ENCODE measurements around the gene GALNT13.

Gene GALNT13

GRCh38 chr2:154427453-154427852 lies 555.7 kb downstream of the GALNT13 start:
- H3K4me3 ChIP-seq (ENCODE audit: control insufficient read depth, low read depth, low read length) = no peak overlapping the region
- no peak for DNase-seq (ENCODE audit: low read depth)
- no peak for TF ChIP-seq CTCF (IDR thresholded peaks at IDR 0.05; ENCODE audit: control insufficient read depth, insufficient read depth, low read depth, low read length, missing control alignments)

GRCh38 chr2:154428022-154428421 lies 556.3 kb downstream of the GALNT13 start:
- no peak for TF ChIP-seq CTCF (IDR thresholded peaks at IDR 0.05; ENCODE audit: control insufficient read depth, insufficient read depth, low read depth, low read length, missing control alignments)
- no peak for DNase-seq (ENCODE audit: low read depth)
- no peak overlapping the region for H3K4me3 ChIP-seq (ENCODE audit: control insufficient read depth, low read depth, low read length)

DNA sequence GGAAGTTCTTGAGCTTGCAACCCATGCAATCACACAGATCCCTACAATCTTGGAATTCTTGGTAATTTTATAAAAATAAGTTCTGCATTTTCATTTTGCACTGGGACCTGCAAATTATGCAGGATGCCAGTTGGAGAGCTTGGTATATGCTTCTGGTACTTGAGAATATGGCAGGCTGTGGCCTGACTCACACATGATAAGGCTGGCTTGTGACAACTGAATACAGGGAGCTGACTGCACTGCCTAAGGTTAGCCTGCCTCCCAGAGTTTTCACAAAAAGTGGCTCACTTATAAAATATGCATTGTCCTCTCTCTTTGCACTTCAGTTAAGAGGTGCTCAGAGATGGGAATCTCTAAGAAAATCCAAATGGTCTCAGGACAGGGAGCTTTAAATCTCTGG lies 561.3 kb downstream of the GALNT13 start:
- TF ChIP-seq CTCF (IDR thresholded peaks at IDR 0.05; ENCODE audit: control insufficient read depth, insufficient read depth, low read depth, low read length, missing control alignments) = no peak
- H3K4me3 ChIP-seq (ENCODE audit: control insufficient read depth, low read depth, low read length) = no peak overlapping the region
- DNase-seq (ENCODE audit: low read depth) = no peak

DNA sequence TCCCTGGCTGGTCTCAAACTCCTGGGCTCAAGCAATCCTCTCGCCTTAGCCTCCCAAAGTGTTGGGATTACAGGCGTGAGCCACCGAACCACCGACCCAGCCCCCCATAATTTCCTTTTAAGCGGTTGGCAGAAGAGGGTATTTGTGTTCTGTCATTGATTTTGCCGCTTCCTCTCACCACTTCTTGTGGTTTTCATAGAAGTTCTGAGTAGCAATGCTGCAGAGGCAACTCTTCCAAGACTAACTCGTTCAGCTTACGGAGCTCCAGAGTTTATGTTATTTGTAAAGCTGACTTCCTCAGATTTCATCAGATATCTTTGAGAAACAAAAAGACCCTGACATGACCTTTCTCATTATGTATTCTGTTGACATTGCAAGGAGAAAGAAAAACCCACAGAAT lies 565.4 kb downstream of the GALNT13 start:
- no peak overlapping the region for H3K4me3 ChIP-seq (ENCODE audit: control insufficient read depth, low read depth, low read length)
- TF ChIP-seq CTCF (IDR thresholded peaks at IDR 0.05; ENCODE audit: control insufficient read depth, insufficient read depth, low read depth, low read length, missing control alignments) = no peak
- DNase-seq (ENCODE audit: low read depth) = no peak

- no peak for DNase-seq (ENCODE audit: low read depth)
- no peak overlapping the region for H3K4me3 ChIP-seq (ENCODE audit: control insufficient read depth, low read depth, low read length)
- no peak for TF ChIP-seq CTCF (IDR thresholded peaks at IDR 0.05; ENCODE audit: control insufficient read depth, insufficient read depth, low read depth, low read length, missing control alignments)
Observed at GRCh38 chr2:154439156-154439555, 567.4 kb downstream of the GALNT13 start.

DNA sequence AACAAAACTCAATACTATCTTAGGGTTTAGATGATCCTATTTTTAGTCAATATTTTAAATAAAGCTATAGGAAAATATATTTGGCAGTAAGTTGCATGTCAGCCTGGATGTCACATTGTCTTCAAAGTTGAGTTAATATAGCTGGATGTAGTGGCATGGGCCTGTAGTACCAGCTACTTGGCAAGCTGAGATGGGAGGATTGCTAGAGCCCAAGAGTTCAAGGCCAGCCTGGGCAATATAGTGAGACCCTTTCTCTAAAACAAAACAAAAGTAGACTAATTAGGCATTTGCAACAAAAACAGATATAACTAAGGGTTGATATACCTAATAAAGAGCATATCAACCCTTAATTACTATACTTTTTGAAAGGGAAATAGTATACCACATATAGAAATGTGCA lies 572.2 kb downstream of the GALNT13 start:
- no peak for TF ChIP-seq CTCF (IDR thresholded peaks at IDR 0.05; ENCODE audit: control insufficient read depth, insufficient read depth, low read depth, low read length, missing control alignments)
- DNase-seq (ENCODE audit: low read depth) = no peak
- no peak overlapping the region for H3K4me3 ChIP-seq (ENCODE audit: control insufficient read depth, low read depth, low read length)

- H3K4me3 ChIP-seq (ENCODE audit: control insufficient read depth, low read depth, low read length) = no peak overlapping the region
- DNase-seq (ENCODE audit: low read depth) = no peak
- no peak for TF ChIP-seq CTCF (IDR thresholded peaks at IDR 0.05; ENCODE audit: control insufficient read depth, insufficient read depth, low read depth, low read length, missing control alignments)
Observed at GRCh38 chr2:154446324-154446723, 574.6 kb downstream of the GALNT13 start.
